Smooth muscle cell (in vitro differentiated cells): ENCODE results near the gene MSANTD3. TPM values are rescaled to one million over a fixed set of nuclear protein-coding genes. Genes with fewer than 3 reads are reported as not detected.
A peak's percentile ranks its signal among the peaks of the same experiment; 100 is the strongest.

Experiments
- DNase-seq: peaks from one replicate; lab custom pipeline; 2025; ENCODE audit not compliant: unreplicated experiment; lab: John Stamatoyannopoulos, UW
- H2AFZ ChIP-seq: fragments of 200-600 bp; sonication (generic); 2 replicates; pipeline ENCODE4 v1.6.0; 2016; ENCODE audit warnings: antibody characterized with exemption, low read depth, mild to moderate bottlenecking
- H3F3A ChIP-seq: fragments of 200-600 bp; sonication (generic); 2 replicates; pipeline ENCODE4 v1.6.0; 2017; ENCODE audit warnings: antibody characterized with exemption, low read depth
- H3K27ac ChIP-seq: fragments of 200-600 bp; sonication (generic); 2 replicates; pipeline ENCODE4 v1.5.1; 2016; ENCODE audit warnings: low read depth, mild to moderate bottlenecking
- H3K27me3 ChIP-seq: fragments of 200-600 bp; sonication (generic); 2 replicates; pipeline ENCODE4 v1.6.1; 2016; ENCODE audit warnings: low read depth, mild to moderate bottlenecking
- H3K36me3 ChIP-seq: fragments of 200-600 bp; sonication (generic); 2 replicates; pipeline ENCODE4 v1.5.1; 2016; ENCODE audit warnings: low read depth
- H3K4me1 ChIP-seq: fragments of 200-600 bp; sonication (generic); 2 replicates; pipeline ENCODE4 v1.5.1; 2016; ENCODE audit warnings: low read depth
- H3K4me2 ChIP-seq: fragments of 200-600 bp; sonication (generic); 2 replicates; pipeline ENCODE4 v1.6.0; 2016; ENCODE audit warnings: mild to moderate bottlenecking
- H3K4me3 ChIP-seq: fragments of 200-600 bp; sonication (generic); 2 replicates; pipeline ENCODE4 v1.5.1; 2016; ENCODE audit warnings: mild to moderate bottlenecking
- H3K79me2 ChIP-seq: fragments of 200-600 bp; sonication (generic); 2 replicates; pipeline ENCODE4 v1.6.0; 2016; ENCODE audit warnings: low read depth, mild to moderate bottlenecking
- H3K9ac ChIP-seq: fragments of 200-600 bp; sonication (generic); 2 replicates; pipeline ENCODE4 v1.6.0; 2016; ENCODE audit warnings: low read depth
- H3K9me3 ChIP-seq: fragments of 200-600 bp; sonication (generic); replicated peaks from 2 replicates; pipeline ENCODE4 v1.5.1; 2016; ENCODE audit warnings: low read depth
- H4K20me1 ChIP-seq: fragments of 200-600 bp; sonication (generic); 2 replicates; pipeline ENCODE4 v1.6.0; 2016; ENCODE audit warnings: low read depth
- WGBS: methylation state at CpG from one replicate; pipeline ENCODE4 v1.1.7; 2016; ENCODE audit warnings: low lambda C conversion rate; 5-methylcytosine and 5-hydroxymethylcytosine counted together
- polyA plus RNA-seq: library from polyadenylated mRNA; unstranded; fragments of >200 nt; fragmentation: Nextera tagmentation; extraction: Ambion mirVana; gene quantifications from 2 replicates; pipeline ENCODE4 v1.2.1, GENCODE V29; 2016
- total RNA-seq: library from RNA; depleted of rRNA; stranded (reverse); fragments of >200 nt; gene quantifications from 2 replicates; pipeline ENCODE4 v1.2.3, GENCODE V29; 2014
- TF ChIP-seq, protein P1 (sequence below): fragments of 200-600 bp; sonication (generic); IDR thresholded peaks from 2 replicates; pipeline ENCODE4 v1.5.1; 2017; ENCODE audit warnings: borderline replicate concordance, mild to moderate bottlenecking, antibody characterized with exemption; ENCODE audit not compliant: insufficient read depth, poor library complexity, severe bottlenecking

Gene MSANTD3
- total and polyA plus RNA-seq, 2 experiments from 2014 or later: 40.4 to 49.1 TPM

DNA sequence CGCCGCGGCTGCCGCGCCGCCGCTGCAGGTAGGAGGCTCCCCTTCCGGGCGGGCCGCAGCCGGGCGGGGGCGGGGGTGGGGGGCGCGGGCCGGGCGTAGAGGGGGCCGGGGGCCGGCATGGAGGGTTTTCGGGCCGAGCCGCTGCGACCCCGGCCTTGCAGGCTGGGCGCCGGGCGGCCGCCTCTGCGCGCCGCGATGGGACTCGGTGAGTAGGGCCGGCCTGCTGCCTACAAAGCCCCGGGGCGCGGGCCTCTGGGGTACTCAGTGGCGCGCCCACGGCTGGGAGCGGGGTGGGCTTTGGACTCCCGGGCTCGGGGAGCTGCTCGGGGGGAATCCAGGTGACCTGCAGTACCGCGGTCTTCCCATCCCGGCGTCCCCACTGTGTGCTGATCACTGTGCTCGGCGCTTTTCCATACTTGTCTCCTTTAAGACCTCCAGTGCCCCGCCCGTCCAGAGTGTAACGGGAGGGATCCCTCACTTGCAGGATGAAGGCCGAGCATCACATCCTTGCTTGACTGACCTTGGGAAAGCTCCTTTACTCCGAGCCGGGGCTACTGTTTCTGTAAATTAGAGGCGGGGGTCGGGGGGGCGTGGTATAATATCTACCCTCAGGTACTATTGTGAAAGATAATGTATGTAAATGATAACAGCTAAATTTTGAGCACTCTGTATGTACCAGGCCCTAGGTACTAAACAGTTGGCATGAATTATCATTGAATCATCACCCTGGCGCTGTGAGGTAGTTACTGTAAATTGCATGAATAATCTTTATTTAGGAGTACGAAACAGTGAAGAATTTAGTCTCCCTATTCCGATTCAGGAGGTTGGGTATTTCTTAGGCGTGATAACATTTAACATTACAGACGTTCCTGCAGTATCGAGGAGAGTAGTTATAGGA, 672 bp downstream of the MSANTD3 start:
- H3K9me3 ChIP-seq: no peaks in the 10 kb centered on the region
- H3K9ac ChIP-seq: peak overlapping the region; percentile 95
- H2AFZ ChIP-seq: no peak overlapping the region
- H3F3A ChIP-seq: peaks cover 20% of the 10 kb centered on the region
- peak overlapping the region; percentile 60 for H3K4me3 ChIP-seq
- H3K4me2 ChIP-seq: peak overlapping the region; percentile 89
- no peaks in the 10 kb centered on the region for H3K36me3 ChIP-seq
- TF ChIP-seq, protein P1, sequence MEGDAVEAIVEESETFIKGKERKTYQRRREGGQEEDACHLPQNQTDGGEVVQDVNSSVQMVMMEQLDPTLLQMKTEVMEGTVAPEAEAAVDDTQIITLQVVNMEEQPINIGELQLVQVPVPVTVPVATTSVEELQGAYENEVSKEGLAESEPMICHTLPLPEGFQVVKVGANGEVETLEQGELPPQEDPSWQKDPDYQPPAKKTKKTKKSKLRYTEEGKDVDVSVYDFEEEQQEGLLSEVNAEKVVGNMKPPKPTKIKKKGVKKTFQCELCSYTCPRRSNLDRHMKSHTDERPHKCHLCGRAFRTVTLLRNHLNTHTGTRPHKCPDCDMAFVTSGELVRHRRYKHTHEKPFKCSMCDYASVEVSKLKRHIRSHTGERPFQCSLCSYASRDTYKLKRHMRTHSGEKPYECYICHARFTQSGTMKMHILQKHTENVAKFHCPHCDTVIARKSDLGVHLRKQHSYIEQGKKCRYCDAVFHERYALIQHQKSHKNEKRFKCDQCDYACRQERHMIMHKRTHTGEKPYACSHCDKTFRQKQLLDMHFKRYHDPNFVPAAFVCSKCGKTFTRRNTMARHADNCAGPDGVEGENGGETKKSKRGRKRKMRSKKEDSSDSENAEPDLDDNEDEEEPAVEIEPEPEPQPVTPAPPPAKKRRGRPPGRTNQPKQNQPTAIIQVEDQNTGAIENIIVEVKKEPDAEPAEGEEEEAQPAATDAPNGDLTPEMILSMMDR: no peak
- no peaks in the 10 kb centered on the region for H3K27me3 ChIP-seq
- DNase-seq: peak; percentile 47
- H3K4me1 ChIP-seq: peaks cover 30% of the 10 kb centered on the region
- peak overlapping the region; percentile 99 for H3K27ac ChIP-seq
- H4K20me1 ChIP-seq: peaks cover 7% of the 10 kb centered on the region
- peaks cover 41% of the 10 kb centered on the region for H3K79me2 ChIP-seq
- WGBS: 11% methylated on average over 25 of the region's 65 CpGs

DNA sequence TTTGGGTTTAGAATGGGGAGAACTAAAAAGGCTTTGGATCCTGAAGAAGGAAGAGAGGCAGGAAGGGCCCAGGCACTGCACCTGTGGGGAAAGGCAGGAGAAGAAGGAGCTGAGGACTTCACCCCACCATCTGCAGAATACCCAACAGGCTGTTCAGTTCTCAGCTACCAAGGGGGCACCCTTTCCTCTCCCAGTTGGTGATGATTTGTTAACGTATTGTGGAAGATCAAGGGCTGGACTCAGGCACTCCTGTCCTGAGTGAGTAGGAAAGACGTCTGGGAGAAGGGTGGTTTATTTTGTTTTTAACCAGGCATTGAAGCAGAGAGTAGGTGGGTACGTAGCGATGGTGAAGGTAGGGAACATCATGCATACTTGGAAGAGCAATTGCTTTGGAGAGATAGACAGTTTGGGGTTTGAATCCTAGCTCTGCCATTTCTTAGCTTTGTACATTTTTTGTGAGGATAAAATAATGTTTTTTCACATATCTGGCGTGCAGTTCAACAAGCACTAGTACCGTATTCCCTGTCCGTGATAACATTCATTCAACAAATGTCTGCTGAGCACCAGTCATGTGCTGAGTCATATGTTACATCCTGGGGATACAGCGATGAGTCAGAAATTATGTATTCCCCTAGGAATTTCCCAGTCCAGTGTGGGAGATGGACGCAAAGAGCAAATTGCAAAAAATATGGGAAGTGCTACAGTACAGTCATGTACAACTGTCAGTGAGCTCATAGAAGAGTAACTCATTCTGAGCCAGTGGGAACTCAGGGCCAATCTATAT, 2.1 kb downstream of the MSANTD3 start:
- 15% methylated on average over 9 of the region's 9 CpGs for WGBS
- Histone ChIP-seq H3K9me3 (no peaks in the 10 kb centered on the region), H2AFZ (no peak overlapping the region), H3K27me3 (no peaks in the 10 kb centered on the region), H3F3A (peaks cover 20% of the 10 kb centered on the region), H3K79me2 (peaks cover 56% of the 10 kb centered on the region), H3K27ac (peak overlapping the region; percentile 99), H3K9ac (peak overlapping the region; percentile 95), H3K4me2 (peak overlapping the region; percentile 89), H3K36me3 (no peaks in the 10 kb centered on the region), H3K4me1 (peaks cover 30% of the 10 kb centered on the region), H3K4me3 (peak overlapping the region; percentile 60), H4K20me1 (peaks cover 21% of the 10 kb centered on the region)
- TF ChIP-seq, protein P1: no peak
- DNase-seq: no peak

DNA sequence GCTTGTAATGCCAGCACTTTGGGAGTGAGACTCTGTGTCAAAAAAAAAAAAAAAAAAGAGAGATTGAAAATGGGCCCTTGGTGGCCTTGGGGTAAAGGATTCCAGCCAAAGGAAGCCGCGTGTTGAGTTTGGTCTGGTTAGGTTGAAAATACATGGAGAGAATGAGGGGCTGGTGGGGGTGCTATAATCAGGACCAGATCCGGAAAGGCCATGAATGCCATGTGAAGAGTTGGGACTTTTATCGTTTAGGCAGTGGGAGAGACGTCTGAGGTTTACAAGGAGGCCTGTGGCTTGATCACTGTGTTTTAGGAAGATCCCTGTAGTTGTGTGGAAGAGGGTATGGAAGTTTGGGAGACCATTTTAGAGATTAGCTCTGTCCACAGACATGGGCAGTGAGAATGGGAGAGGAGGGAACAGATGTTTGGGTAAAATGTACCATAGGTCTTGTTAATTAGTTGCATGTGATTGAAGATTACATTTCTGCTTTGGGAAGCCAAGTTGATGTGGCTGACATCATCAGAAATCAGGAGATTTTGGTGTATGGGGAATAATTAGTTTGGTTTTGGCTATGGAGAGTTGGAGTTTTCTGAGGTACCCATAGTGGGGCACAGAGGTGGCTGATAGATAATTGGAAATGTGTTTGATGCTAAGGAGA, 3.5 kb downstream of the MSANTD3 start:
- Histone ChIP-seq H3F3A (peaks cover 20% of the 10 kb centered on the region), H3K9me3 (no peaks in the 10 kb centered on the region), H3K4me1 (peaks cover 30% of the 10 kb centered on the region), H3K27ac (peak overlapping the region; percentile 99), H3K4me2 (peak overlapping the region; percentile 69), H2AFZ (no peak overlapping the region), H3K4me3 (no peak overlapping the region), H3K27me3 (no peaks in the 10 kb centered on the region), H3K36me3 (no peaks in the 10 kb centered on the region), H4K20me1 (peaks cover 35% of the 10 kb centered on the region), H3K79me2 (peaks cover 69% of the 10 kb centered on the region), H3K9ac (peak overlapping the region; percentile 80)
- TF ChIP-seq, protein P1: no peak
- 53% methylated on average over 5 of the region's 5 CpGs for WGBS
- DNase-seq: no peak
